Measurements from ENCODE around the gene RABGAP1. TPM values are rescaled to one million over a fixed set of nuclear protein-coding genes. Genes with fewer than 3 reads are reported as not detected.

Gene RABGAP1
- total RNA-seq, 2 experiments from 2014 or later = 20.6 to 24.9 TPM

DNA sequence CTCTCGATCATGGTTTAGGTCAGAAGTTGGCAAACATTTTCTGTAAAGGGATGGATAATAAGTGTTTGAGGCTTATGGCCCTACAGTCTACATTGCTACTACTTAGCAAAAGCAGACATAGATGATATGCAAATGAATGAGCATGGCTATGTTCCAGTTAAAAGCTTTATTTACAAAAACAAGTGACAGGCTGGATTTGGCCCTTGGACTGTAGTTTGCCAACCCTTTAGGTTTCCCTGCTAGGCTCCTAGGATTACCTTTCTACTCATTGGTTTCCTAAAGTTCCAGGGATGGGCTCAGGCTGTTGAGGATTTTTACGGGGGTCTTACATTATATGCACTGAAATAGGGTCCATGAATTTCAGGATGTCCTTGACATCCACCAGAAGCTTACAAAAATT is 150.1 kb downstream of the RABGAP1 start:
- DNase-seq = no peak
- no peak for ATAC-seq (ENCODE audit: poor library complexity)
- Histone ChIP-seq H3K36me3 (ENCODE audit: insufficient read depth, low read length) (peaks cover 41% of the 10 kb centered on the region), H3K9me3 (ENCODE audit: control insufficient read depth in 1 of 2, insufficient read depth in 1 of 2, low read length in 2 of 2) (no peaks in the 10 kb centered on the region), H3K4me1 (ENCODE audit: insufficient read depth, low read length) (no peaks in the 10 kb centered on the region), H3K27ac (ENCODE audit: low read depth in 1 of 2, low read length in 2 of 2) (no peak overlapping the region), H3K4me3 (ENCODE audit: low read length) (no peak overlapping the region), H3K27me3 (ENCODE audit: control insufficient read depth in 1 of 2, insufficient read depth in 2 of 2, low read length in 2 of 2) (no peaks in the 10 kb centered on the region)
- H3K4me1 Mint-ChIP-seq (ENCODE audit: low read depth) = no peaks in the 10 kb centered on the region
- intact Hi-C loops (cut with DNase I, micrococcal nuclease) = no loop called here
- H3K4me3 Mint-ChIP-seq = no peak overlapping the region
- H3K27me3 Mint-ChIP-seq = no peaks in the 10 kb centered on the region
- H3K36me3 Mint-ChIP-seq (ENCODE audit: low read depth) = peaks cover 90% of the 10 kb centered on the region
- ChIA-PET CTCF (interaction anchor here (1.2 kb wide), 1 partner anchor 295 kb away, joined by 3 read pairs; no protein-coding TSS in a partner anchor), POLR2A (no interaction called here)
- TF ChIP-seq, protein P1, sequence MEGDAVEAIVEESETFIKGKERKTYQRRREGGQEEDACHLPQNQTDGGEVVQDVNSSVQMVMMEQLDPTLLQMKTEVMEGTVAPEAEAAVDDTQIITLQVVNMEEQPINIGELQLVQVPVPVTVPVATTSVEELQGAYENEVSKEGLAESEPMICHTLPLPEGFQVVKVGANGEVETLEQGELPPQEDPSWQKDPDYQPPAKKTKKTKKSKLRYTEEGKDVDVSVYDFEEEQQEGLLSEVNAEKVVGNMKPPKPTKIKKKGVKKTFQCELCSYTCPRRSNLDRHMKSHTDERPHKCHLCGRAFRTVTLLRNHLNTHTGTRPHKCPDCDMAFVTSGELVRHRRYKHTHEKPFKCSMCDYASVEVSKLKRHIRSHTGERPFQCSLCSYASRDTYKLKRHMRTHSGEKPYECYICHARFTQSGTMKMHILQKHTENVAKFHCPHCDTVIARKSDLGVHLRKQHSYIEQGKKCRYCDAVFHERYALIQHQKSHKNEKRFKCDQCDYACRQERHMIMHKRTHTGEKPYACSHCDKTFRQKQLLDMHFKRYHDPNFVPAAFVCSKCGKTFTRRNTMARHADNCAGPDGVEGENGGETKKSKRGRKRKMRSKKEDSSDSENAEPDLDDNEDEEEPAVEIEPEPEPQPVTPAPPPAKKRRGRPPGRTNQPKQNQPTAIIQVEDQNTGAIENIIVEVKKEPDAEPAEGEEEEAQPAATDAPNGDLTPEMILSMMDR (IDR thresholded peaks at IDR 0.05) = no peak
- no peaks in the 10 kb centered on the region for H3K9me3 Mint-ChIP-seq
- no peak overlapping the region for H3K27ac Mint-ChIP-seq

DNA sequence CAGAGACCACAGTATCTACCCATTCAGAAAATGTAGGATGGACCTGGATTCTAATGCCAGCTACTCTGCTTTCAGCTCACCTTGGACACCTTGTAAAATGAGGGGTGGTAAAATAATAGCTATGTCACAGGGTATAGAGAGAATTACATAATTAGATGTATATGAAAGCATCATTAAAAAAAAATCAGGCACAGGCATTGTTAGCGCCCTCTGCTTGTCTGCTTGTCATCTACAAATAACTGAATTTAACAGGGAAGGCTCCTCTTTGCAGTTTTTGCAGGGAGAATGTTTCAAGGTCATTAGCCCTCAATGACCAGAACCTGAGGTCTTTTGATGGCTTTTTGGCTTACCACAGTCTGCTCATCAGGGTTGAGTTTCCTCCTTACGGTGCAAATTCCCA is 150.6 kb downstream of the RABGAP1 start:
- Histone ChIP-seq H3K27ac (ENCODE audit: low read depth in 1 of 2, low read length in 2 of 2) (no peak overlapping the region), H3K4me3 (ENCODE audit: low read length) (no peak overlapping the region), H3K36me3 (ENCODE audit: insufficient read depth, low read length) (peaks cover 43% of the 10 kb centered on the region), H3K4me1 (ENCODE audit: insufficient read depth, low read length) (no peaks in the 10 kb centered on the region), H3K27me3 (ENCODE audit: control insufficient read depth in 1 of 2, insufficient read depth in 2 of 2, low read length in 2 of 2) (no peaks in the 10 kb centered on the region), H3K9me3 (ENCODE audit: control insufficient read depth in 1 of 2, insufficient read depth in 1 of 2, low read length in 2 of 2) (no peaks in the 10 kb centered on the region)
- no peaks in the 10 kb centered on the region for H3K4me1 Mint-ChIP-seq (ENCODE audit: low read depth)
- CTCF ChIA-PET = interaction anchor here (0.6 kb wide), 1 partner anchor 30 kb away, joined by 3 read pairs; no protein-coding TSS in a partner anchor
- no peaks in the 10 kb centered on the region for H3K27me3 Mint-ChIP-seq
- ATAC-seq (ENCODE audit: poor library complexity) = no peak
- TF ChIP-seq, protein P1 (IDR thresholded peaks at IDR 0.05) = no peak
- H3K9me3 Mint-ChIP-seq = no peaks in the 10 kb centered on the region
- H3K27ac Mint-ChIP-seq = no peak overlapping the region
- POLR2A ChIA-PET = no interaction called here
- peaks cover 91% of the 10 kb centered on the region for H3K36me3 Mint-ChIP-seq (ENCODE audit: low read depth)
- DNase-seq = no peak
- H3K4me3 Mint-ChIP-seq = no peak overlapping the region
- intact Hi-C loops (cut with DNase I, micrococcal nuclease) = no loop called here

DNA sequence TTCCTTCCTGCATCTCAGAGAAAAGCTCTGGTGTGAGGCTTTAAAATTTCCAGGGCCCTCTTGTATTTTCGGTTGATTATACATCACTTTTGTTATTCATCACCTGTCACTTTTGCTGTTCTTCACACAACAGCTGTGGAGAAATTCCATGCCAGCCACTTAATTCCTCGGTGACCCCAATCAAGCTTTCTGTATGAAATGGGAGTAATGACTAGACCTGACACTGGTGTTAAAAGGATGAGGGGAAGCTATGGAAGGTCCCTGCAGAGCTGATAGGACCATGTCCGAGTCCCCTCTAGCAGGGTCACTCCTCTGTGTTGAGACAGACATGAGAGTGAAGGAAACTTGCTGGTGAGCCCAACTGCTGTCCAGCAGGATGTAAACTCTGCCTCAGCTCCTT is 152.3 kb downstream of the RABGAP1 start:
- TF ChIP-seq, protein P1 (IDR thresholded peaks at IDR 0.05) = no peak
- Mint-ChIP-seq H3K4me3 (no peak overlapping the region), H3K27me3 (no peaks in the 10 kb centered on the region), H3K9me3 (no peaks in the 10 kb centered on the region), H3K36me3 (ENCODE audit: low read depth) (peaks cover 96% of the 10 kb centered on the region), H3K4me1 (ENCODE audit: low read depth) (no peaks in the 10 kb centered on the region), H3K27ac (no peak overlapping the region)
- DNase-seq (no peak), ATAC-seq (ENCODE audit: poor library complexity) (no peak)
- peaks cover 58% of the 10 kb centered on the region for H3K36me3 ChIP-seq (ENCODE audit: insufficient read depth, low read length)
- H3K4me1 ChIP-seq (ENCODE audit: insufficient read depth, low read length) = no peaks in the 10 kb centered on the region
- H3K27ac ChIP-seq (ENCODE audit: low read depth in 1 of 2, low read length in 2 of 2) = no peak overlapping the region
- H3K4me3 ChIP-seq (ENCODE audit: low read length) = no peak overlapping the region
- intact Hi-C loops (cut with DNase I, micrococcal nuclease) = no loop called here
- no peaks in the 10 kb centered on the region for H3K27me3 ChIP-seq (ENCODE audit: control insufficient read depth in 1 of 2, insufficient read depth in 2 of 2, low read length in 2 of 2)
- CTCF ChIA-PET = interaction anchor here (1.5 to 3.0 kb wide), 2 partner anchors 30 to 256 kb away, joined by 3 to 10 read pairs; no protein-coding TSS in a partner anchor
- POLR2A ChIA-PET = interaction anchor here (1.3 kb wide), 1 partner anchor 13 kb away, joined by 3 read pairs; no protein-coding TSS in a partner anchor
- no peaks in the 10 kb centered on the region for H3K9me3 ChIP-seq (ENCODE audit: control insufficient read depth in 1 of 2, insufficient read depth in 1 of 2, low read length in 2 of 2)
